H1 (cell line): ENCODE data around the gene APMAP.

ENCODE experiments used
- BRCA1 ChIP-seq: IDR thresholded peaks from 2 replicates; pipeline ENCODE4 v1.6.1; 2012; ENCODE audit warnings: low read depth, low read length, improper control_type of control experiment
- MAX ChIP-seq: IDR thresholded peaks from 2 replicates; pipeline ENCODE4 v1.6.1; 2012; ENCODE audit warnings: inconsistent platforms
- SAP30 ChIP-seq: fragments of 300-600 bp; sonication (generic); IDR thresholded peaks from 2 replicates; pipeline ENCODE4 v1.7.1; 2012; ENCODE audit warnings: low read length, moderate library complexity, mild to moderate bottlenecking, inconsistent platforms; ENCODE audit not compliant: insufficient read depth, insufficient replicate concordance
- SP1 ChIP-seq: IDR thresholded peaks from 2 replicates; pipeline ENCODE4 v1.6.1; 2011; ENCODE audit warnings: low read depth, low read length
- SUZ12 ChIP-seq: fragments of 200-600 bp; sonication (generic); IDR thresholded peaks from 2 replicates; pipeline ENCODE4 v1.6.1; 2012; ENCODE audit warnings: mild to moderate bottlenecking, inconsistent platforms, low read length, moderate library complexity, mixed read lengths
- TAF1 ChIP-seq: IDR thresholded peaks from 2 replicates; pipeline ENCODE4 v1.6.1; 2011; ENCODE audit warnings: mild to moderate bottlenecking, low read depth, low read length
- TBP ChIP-seq: IDR thresholded peaks from 2 replicates; pipeline ENCODE4 v1.6.1; 2011; ENCODE audit warnings: low read depth, low read length, improper control_type of control experiment
- TF ChIP-seq, protein P1 (sequence below), 3 experiments: IDR thresholded peaks; 1 replicate in 2 of 3; 2 replicates in 1 of 3; pipeline versions ENCODE4 v1.5.1 to v1.6.1; 2011; ENCODE audit warnings: low read length in 3 of 3, mild to moderate bottlenecking in 3 of 3, inconsistent platforms in 2 of 3, low read depth in 1 of 3, moderate library complexity in 1 of 3; ENCODE audit not compliant: insufficient read depth in 1 of 3; ENCODE audit errors: control extremely low read depth in 1 of 3

- no peak for TF ChIP-seq TAF1
- TF ChIP-seq, protein P1, sequence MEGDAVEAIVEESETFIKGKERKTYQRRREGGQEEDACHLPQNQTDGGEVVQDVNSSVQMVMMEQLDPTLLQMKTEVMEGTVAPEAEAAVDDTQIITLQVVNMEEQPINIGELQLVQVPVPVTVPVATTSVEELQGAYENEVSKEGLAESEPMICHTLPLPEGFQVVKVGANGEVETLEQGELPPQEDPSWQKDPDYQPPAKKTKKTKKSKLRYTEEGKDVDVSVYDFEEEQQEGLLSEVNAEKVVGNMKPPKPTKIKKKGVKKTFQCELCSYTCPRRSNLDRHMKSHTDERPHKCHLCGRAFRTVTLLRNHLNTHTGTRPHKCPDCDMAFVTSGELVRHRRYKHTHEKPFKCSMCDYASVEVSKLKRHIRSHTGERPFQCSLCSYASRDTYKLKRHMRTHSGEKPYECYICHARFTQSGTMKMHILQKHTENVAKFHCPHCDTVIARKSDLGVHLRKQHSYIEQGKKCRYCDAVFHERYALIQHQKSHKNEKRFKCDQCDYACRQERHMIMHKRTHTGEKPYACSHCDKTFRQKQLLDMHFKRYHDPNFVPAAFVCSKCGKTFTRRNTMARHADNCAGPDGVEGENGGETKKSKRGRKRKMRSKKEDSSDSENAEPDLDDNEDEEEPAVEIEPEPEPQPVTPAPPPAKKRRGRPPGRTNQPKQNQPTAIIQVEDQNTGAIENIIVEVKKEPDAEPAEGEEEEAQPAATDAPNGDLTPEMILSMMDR (IDR thresholded peaks at IDR 0.05; ENCODE audit: control extremely low read depth in 1 of 3, insufficient read depth in 1 of 3, low read depth in 1 of 3, low read length in 3 of 3) = no peak
- no peak for TF ChIP-seq BRCA1
- TF ChIP-seq MAX = no peak
- TF ChIP-seq SUZ12 = no peak
- no peak for TF ChIP-seq SP1
- no peak for TF ChIP-seq SAP30
- no peak for TF ChIP-seq TBP
Measured at GRCh38 chr20:24953209-24953575, 39.4 kb downstream of the APMAP start.
